ENCODE data around the gene MST1R. TPM values are rescaled to one million over a fixed set of nuclear protein-coding genes. Genes with fewer than 3 reads are reported as not detected.

MST1R gene
- total RNA-seq, 2 donors from 2014 or later = 6.8 to 11.2 TPM

GRCh38 chr3:49928481-49929017, 24.9 kb upstream of the MST1R start:
- Histone ChIP-seq H3K27ac (ENCODE audit: low read depth, low read length) (no peak overlapping the region), H3K9me3 (ENCODE audit: control insufficient read depth, low read length) (no peaks in the 10 kb centered on the region), H3K4me1 (ENCODE audit: control insufficient read depth, insufficient read depth, low read length) (peaks cover 6% of the 10 kb centered on the region), H3K4me3 (ENCODE audit: low read length) (peak overlapping the region; percentile 82), H3K36me3 (ENCODE audit: control insufficient read depth, insufficient read depth, low read length) (no peaks in the 10 kb centered on the region), H3K27me3 (ENCODE audit: control insufficient read depth, insufficient read depth, low read length, poor library complexity, severe bottlenecking) (no peaks in the 10 kb centered on the region), H3K9ac (ENCODE audit: extremely low read depth, low read length, poor library complexity, severe bottlenecking) (no peak overlapping the region)
- peaks cover 3% of the 10 kb centered on the region for H3K36me3 Mint-ChIP-seq (ENCODE audit: low read depth)
- no peaks in the 10 kb centered on the region for H3K9me3 Mint-ChIP-seq
- no peak for TF ChIP-seq CTCF (conservative IDR thresholded peaks at IDR 0.05)
- peak; percentile 57 for DNase-seq
- no peak overlapping the region for H3K27ac Mint-ChIP-seq
- peak overlapping the region; percentile 73 for H3K4me3 Mint-ChIP-seq
- WGBS, 2 experiments (ENCODE audit: insufficient coverage in 1 of 2, insufficient read length in 1 of 2) = 89 to 100% methylated on average over 2 to 5 of the region's 5 CpGs
- peaks cover 14% of the 10 kb centered on the region for H3K4me1 Mint-ChIP-seq
- no peaks in the 10 kb centered on the region for H3K27me3 Mint-ChIP-seq (ENCODE audit: insufficient read depth)

DNA sequence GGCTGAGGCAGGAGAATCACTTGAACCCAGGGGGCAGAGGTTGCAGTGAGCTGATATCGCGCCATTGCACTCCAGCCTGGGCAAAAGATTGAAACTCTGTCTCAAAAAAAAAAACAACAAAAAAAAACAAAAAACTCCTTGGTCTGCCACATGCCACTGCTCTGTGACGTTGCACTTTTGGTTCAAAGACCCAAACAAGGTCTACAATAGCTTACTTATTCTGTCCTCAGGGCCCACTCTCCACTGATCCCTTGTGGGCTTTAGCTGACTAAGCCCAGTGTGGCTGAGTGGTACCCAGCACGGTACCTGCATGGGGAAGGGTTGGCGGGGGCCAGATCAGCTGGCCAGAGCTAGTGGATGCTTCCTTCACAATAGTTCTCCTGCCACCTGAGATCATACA, 24.1 kb upstream of the MST1R start:
- no peaks in the 10 kb centered on the region for H3K36me3 ChIP-seq (ENCODE audit: control insufficient read depth, insufficient read depth, low read length)
- H3K9ac ChIP-seq (ENCODE audit: extremely low read depth, low read length, poor library complexity, severe bottlenecking) = no peak overlapping the region
- H3K9me3 ChIP-seq (ENCODE audit: control insufficient read depth, low read length) = no peaks in the 10 kb centered on the region
- no peak for DNase-seq
- peaks cover 3% of the 10 kb centered on the region for H3K36me3 Mint-ChIP-seq (ENCODE audit: low read depth)
- no peaks in the 10 kb centered on the region for H3K27me3 Mint-ChIP-seq (ENCODE audit: insufficient read depth)
- peaks cover 14% of the 10 kb centered on the region for H3K4me1 Mint-ChIP-seq
- no peak overlapping the region for H3K27ac Mint-ChIP-seq
- WGBS, 2 experiments (ENCODE audit: insufficient coverage in 1 of 2, insufficient read length in 1 of 2) = 87 to 90% methylated on average over 5 of the region's 5 CpGs
- no peaks in the 10 kb centered on the region for H3K9me3 Mint-ChIP-seq
- no peak overlapping the region for H3K4me3 ChIP-seq (ENCODE audit: low read length)
- peaks cover 6% of the 10 kb centered on the region for H3K4me1 ChIP-seq (ENCODE audit: control insufficient read depth, insufficient read depth, low read length)
- H3K27ac ChIP-seq (ENCODE audit: low read depth, low read length) = no peak overlapping the region
- no peaks in the 10 kb centered on the region for H3K27me3 ChIP-seq (ENCODE audit: control insufficient read depth, insufficient read depth, low read length, poor library complexity, severe bottlenecking)
- TF ChIP-seq CTCF (conservative IDR thresholded peaks at IDR 0.05) = no peak
- H3K4me3 Mint-ChIP-seq = no peak overlapping the region

DNA sequence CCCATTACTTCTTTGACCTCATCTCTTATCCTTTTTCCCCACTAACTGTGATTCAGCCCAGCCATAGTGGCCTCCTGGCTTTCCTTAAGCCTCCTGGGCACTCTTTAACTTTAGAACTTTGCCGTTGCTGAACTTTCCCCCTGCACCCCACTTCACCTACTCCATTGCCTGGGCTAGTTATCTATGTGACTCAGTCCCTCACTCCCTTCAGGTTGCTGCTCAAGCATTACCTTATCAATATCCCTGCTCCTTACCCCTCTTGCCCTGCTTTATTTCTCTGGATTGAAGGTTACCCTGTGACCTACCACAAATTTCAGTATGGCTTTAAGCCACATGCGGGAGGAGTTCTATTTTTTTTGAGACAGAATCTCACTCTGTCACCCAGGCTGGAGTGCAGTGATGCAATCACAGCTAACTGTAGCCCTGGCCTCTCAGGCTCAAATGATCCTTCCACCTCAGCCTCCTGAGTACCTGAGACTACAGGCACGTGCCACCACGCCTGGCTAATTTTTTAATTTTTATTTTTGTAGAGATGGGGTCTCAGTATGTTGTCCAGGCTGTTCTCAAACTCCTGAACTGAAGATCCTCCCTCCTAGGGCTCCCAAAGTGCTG, 22.6 kb upstream of the MST1R start:
- WGBS, 2 experiments (ENCODE audit: insufficient coverage in 1 of 2, insufficient read length in 1 of 2) = 92 to 96% methylated on average over 2 to 4 of the region's 4 CpGs
- H3K27ac Mint-ChIP-seq = no peak overlapping the region
- DNase-seq = no peak
- no peaks in the 10 kb centered on the region for H3K36me3 ChIP-seq (ENCODE audit: control insufficient read depth, insufficient read depth, low read length)
- no peaks in the 10 kb centered on the region for H3K27me3 ChIP-seq (ENCODE audit: control insufficient read depth, insufficient read depth, low read length, poor library complexity, severe bottlenecking)
- H3K27ac ChIP-seq (ENCODE audit: low read depth, low read length) = no peak overlapping the region
- no peak overlapping the region for H3K4me3 Mint-ChIP-seq
- H3K36me3 Mint-ChIP-seq (ENCODE audit: low read depth) = peaks cover 3% of the 10 kb centered on the region
- no peak for TF ChIP-seq CTCF (conservative IDR thresholded peaks at IDR 0.05)
- no peak overlapping the region for H3K4me3 ChIP-seq (ENCODE audit: low read length)
- no peak overlapping the region for H3K9ac ChIP-seq (ENCODE audit: extremely low read depth, low read length, poor library complexity, severe bottlenecking)
- peaks cover 5% of the 10 kb centered on the region for H3K4me1 ChIP-seq (ENCODE audit: control insufficient read depth, insufficient read depth, low read length)
- H3K27me3 Mint-ChIP-seq (ENCODE audit: insufficient read depth) = no peaks in the 10 kb centered on the region
- H3K9me3 Mint-ChIP-seq = no peaks in the 10 kb centered on the region
- peaks cover 13% of the 10 kb centered on the region for H3K4me1 Mint-ChIP-seq
- no peaks in the 10 kb centered on the region for H3K9me3 ChIP-seq (ENCODE audit: control insufficient read depth, low read length)

All from endodermal cell (in vitro differentiated cells).